GM12875 (cell line): Measurements from ENCODE around the gene IFNAR1.

Experiments
- H3K4me3 ChIP-seq: one replicate; pipeline ENCODE4 v1.5.1; 2011; ENCODE audit warnings: low read depth, low read length, control low read depth
- TF ChIP-seq, protein P1 (sequence below): IDR thresholded peaks from 2 replicates; pipeline ENCODE4 v1.5.1; 2011; ENCODE audit warnings: low read depth, mild to moderate bottlenecking, control low read depth, inconsistent platforms, low read length, moderate library complexity, borderline replicate concordance; ENCODE audit not compliant: insufficient read depth

IFNAR1 gene

DNA sequence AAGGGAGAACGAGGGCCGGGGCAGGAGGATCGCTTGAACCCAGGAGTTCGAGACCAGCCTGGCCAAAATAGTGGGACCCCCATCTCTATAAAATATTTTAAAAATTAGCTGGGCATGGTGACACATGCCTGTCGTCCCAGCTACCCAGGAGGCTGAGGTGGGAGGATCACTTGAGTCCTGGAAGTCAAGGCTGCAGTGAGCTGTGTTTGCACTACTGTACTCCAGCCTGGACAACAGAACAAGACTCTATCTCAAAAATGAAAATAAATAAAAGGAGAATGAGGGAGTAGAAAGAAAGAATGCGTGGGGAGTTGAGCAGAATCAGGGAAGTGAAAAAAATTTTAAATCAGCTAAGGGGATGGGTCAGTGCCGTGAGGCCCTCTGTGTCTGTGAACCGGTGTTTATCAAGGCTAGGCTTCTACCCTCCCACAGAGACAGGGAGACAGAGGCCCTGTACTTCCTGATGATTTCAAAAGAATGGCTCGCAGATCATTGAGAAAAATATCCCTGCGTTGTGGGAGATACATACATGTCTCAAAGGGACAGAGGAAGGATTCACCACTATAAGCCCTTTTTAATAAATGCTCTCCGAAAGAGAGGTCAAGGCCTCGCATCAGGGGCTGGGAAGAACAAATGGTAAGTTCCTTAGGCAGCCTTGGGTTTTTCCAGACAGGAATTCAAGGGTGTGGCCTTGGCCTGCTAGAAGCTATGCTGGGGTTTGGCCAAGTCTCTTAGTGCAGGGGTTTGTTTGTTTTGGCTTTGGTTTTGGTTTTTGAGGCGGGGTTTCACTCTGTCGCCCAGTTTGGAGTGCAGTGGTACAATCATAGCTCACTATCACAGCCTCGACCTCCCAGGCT, 37.9 kb upstream of the IFNAR1 start:
- TF ChIP-seq, protein P1, sequence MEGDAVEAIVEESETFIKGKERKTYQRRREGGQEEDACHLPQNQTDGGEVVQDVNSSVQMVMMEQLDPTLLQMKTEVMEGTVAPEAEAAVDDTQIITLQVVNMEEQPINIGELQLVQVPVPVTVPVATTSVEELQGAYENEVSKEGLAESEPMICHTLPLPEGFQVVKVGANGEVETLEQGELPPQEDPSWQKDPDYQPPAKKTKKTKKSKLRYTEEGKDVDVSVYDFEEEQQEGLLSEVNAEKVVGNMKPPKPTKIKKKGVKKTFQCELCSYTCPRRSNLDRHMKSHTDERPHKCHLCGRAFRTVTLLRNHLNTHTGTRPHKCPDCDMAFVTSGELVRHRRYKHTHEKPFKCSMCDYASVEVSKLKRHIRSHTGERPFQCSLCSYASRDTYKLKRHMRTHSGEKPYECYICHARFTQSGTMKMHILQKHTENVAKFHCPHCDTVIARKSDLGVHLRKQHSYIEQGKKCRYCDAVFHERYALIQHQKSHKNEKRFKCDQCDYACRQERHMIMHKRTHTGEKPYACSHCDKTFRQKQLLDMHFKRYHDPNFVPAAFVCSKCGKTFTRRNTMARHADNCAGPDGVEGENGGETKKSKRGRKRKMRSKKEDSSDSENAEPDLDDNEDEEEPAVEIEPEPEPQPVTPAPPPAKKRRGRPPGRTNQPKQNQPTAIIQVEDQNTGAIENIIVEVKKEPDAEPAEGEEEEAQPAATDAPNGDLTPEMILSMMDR, result no peak
- no peak overlapping the region for H3K4me3 ChIP-seq

DNA sequence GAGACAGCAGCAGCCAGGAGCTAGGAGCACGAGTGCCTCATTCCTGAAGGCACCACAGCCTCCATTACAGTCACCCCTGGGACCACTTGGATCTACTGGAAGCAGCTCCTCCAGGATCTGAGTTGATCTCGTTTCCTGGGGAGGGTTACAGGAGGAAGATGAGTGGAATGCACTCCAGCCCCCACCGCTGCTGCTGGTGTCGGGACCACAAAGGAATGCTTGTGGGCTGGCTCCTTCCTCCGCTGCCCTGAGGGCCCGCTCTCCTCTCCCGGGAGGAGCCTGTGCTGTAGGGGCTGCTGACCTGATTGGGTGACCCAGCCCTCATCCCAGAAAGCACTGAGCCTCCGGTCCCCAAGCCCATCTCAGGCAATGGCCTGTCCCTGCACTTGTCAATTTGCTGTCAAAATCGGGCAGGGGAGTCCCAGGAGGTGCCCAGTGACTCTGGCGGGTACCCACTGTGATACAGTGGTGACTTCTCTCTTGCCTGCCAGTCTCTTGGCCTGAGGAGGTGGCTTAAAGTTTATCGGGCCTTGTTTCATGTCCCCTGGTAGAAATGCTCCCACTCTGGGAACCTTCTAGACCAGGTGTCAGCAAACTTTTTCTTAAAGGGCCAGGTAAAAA, 35.5 kb upstream of the IFNAR1 start:
- no peak overlapping the region for H3K4me3 ChIP-seq

DNA sequence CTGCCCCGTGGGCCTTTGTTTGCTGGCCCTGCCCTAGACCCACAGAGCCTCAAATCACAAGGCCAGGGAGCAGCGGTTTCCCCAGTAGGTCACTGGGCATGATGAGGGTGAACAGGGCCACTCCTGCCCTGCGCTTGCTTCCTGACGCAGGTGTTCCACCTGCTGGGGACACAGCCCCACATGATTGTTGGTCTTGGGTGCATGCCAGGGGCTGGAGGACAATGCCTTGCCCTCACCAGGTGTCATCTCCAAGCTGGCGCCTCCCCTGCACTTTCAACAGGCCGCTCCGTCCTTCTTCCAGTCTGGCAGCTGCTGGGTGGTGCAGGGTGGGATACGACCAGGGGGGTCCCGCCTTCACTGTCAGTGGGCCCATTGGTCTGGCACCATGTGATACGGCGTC, 34.3 kb upstream of the IFNAR1 start:
- H3K4me3 ChIP-seq, result no peak overlapping the region
- TF ChIP-seq, protein P1, result no peak

More for the DNA sequence above, 35.5 kb upstream of the IFNAR1 start:
- TF ChIP-seq, protein P1, result no peak

DNA sequence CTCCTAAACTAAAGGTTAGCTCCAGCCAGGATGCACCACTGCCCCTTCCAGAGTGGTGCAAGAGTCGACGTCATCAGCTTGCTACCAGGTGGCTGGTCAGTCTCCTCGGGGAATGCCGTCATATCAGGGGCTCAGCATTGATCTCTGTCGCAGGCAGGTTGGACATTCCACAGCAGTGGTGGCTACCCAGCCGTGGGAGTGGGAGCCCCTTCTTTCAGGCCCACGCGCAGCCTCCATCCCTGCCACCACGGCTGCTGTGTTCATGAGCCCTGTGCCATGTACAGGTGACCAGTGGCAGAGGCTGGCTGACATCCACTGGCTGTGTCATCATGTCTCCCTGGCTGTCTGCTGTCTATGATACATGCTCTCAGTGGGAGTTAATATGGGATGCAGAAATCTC, 33.1 kb upstream of the IFNAR1 start:
- H3K4me3 ChIP-seq, result no peak overlapping the region
- TF ChIP-seq, protein P1, result no peak

DNA sequence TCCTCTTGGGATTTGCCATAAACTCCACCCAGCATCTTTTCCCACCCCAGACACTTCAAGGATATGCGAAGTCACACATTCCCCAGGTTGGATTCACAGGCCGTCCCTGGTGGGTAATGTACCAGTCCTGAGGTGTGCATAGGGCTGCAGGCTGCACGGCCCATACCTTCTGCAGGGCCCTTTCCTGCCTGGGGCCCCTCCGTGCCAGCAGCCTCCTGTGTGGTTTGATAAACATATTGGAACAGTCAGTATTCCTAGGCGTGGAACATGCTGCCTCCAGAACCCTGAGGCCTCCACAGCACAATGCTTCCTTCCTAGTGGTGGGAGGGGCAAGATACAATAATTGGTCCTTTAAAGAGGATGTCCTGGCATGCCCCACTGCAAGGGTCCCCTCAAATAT, 32.0 kb upstream of the IFNAR1 start:
- TF ChIP-seq, protein P1, result no peak
- no peak overlapping the region for H3K4me3 ChIP-seq

DNA sequence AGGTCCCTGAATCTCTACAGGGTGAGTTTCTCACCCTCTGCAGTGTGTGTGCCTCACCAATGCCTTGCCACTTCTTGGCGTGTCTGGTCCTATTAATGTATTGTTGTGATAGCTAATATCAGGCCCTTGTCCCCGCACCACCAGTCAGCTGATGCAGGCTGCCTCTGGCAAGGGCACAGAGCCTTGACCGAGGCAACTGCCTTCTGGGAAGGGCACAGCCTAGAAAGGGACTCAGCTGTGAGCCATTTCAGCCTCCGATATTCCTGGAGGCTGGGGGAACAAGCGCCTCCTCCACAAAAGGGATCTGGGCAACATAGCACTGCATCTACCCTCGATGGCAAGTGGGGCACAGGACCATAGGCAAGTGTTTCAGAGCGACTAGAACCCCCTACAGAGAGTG, 31.6 kb upstream of the IFNAR1 start:
- H3K4me3 ChIP-seq, result no peak overlapping the region

DNA sequence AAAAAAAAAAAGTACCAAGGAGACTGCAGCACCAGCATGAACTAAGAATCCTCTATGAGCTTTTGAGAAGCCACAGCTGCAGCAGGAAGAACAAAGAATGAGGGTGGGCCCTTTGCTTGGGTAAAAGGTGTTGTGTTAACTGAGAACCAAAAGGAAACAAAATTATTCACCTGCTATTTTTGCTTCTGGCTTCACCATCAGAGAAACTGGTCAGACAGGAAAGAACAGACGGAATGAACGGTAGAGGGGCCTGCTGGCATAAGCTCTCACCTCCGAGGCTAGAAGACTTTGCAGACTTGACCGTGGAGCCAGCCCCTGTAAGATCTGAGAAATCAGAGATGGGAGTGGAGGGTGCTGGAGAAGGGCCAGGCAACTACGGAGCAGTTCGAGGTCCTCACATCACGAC, 31.0 kb upstream of the IFNAR1 start:
- TF ChIP-seq, protein P1, result no peak
- H3K4me3 ChIP-seq, result no peak overlapping the region

More for the DNA sequence above, 31.6 kb upstream of the IFNAR1 start:
- TF ChIP-seq, protein P1, result no peak
